ENCODE data around the gene DHX16. TPM values are rescaled to one million over a fixed set of nuclear protein-coding genes. Genes with fewer than 3 reads are reported as not detected.
A peak's percentile ranks its signal among the peaks of the same experiment; 100 is the strongest.

The DHX16 gene
- total RNA-seq, 1 experiment from 2014 or later: 32.2 TPM

DNA sequence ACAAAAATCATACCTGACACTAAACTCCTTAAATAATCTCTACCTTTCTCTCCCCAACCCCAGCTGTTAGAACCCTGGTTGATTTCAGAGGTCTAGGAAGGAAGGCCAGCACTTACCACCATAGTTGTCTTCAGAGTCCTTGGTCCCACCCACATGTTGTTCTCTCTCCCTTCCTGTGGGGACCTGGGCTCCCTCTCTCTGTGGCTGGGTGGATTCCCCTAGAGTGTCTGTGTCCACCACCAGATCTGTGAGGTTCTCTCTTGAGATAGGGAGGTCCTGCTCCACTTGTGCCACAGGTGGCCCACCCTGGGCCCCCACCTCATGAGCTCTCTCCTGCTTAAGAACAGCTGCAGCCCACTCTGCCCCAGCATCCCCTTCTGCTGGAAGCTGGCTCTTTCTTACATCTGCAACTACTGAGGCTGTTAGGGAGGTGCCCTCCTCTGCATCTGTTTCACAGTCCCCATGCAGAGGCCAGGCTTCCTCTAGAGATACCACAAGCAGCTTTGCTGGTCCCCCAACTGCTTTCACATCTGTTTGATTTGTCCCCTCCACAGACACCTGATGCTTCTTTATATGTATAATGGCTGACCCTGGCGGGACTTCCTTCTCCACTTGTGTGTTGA lies 39.1 kb upstream of the DHX16 start:
- no peak overlapping the region for H3K27ac Mint-ChIP-seq
- peaks cover 22% of the 10 kb centered on the region for H3K4me1 Mint-ChIP-seq
- H3K27me3 Mint-ChIP-seq (ENCODE audit: low read depth): no peaks in the 10 kb centered on the region
- ChIA-PET CTCF (no interaction called here), POLR2A (interaction anchor here (1.2 to 1.3 kb wide), 2 partner anchors 8 to 24 kb away, joined by 3 to 4 read pairs; no protein-coding TSS in a partner anchor)
- no peaks in the 10 kb centered on the region for H3K9me3 Mint-ChIP-seq
- TF ChIP-seq, protein P1, sequence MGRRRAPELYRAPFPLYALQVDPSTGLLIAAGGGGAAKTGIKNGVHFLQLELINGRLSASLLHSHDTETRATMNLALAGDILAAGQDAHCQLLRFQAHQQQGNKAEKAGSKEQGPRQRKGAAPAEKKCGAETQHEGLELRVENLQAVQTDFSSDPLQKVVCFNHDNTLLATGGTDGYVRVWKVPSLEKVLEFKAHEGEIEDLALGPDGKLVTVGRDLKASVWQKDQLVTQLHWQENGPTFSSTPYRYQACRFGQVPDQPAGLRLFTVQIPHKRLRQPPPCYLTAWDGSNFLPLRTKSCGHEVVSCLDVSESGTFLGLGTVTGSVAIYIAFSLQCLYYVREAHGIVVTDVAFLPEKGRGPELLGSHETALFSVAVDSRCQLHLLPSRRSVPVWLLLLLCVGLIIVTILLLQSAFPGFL (CRISPR knock-in tag; IDR thresholded peaks at IDR 0.05; ENCODE audit: borderline replicate concordance): no peak
- no peak for TF ChIP-seq ZNF423 (CRISPR knock-in tag; IDR thresholded peaks at IDR 0.05)
- TF ChIP-seq SMAD3 (CRISPR knock-in tag; IDR thresholded peaks at IDR 0.05; ENCODE audit: borderline replicate concordance): no peak
- TF ChIP-seq, protein P2, sequence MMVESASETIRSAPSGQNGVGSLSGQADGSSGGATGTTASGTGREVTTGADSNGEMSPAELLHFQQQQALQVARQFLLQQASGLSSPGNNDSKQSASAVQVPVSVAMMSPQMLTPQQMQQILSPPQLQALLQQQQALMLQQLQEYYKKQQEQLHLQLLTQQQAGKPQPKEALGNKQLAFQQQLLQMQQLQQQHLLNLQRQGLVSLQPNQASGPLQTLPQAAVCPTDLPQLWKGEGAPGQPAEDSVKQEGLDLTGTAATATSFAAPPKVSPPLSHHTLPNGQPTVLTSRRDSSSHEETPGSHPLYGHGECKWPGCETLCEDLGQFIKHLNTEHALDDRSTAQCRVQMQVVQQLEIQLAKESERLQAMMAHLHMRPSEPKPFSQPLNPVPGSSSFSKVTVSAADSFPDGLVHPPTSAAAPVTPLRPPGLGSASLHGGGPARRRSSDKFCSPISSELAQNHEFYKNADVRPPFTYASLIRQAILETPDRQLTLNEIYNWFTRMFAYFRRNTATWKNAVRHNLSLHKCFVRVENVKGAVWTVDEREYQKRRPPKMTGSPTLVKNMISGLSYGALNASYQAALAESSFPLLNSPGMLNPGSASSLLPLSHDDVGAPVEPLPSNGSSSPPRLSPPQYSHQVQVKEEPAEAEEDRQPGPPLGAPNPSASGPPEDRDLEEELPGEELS (CRISPR knock-in tag; IDR thresholded peaks at IDR 0.05): no peak
- TF ChIP-seq NFE2L1 (CRISPR knock-in tag; IDR thresholded peaks at IDR 0.05): no peak
- H3K36me3 Mint-ChIP-seq: peaks cover 74% of the 10 kb centered on the region
- ATAC-seq (no peak), DNase-seq (ENCODE audit: low spot score) (no peak)
- H3K4me3 Mint-ChIP-seq: no peak overlapping the region

DNA sequence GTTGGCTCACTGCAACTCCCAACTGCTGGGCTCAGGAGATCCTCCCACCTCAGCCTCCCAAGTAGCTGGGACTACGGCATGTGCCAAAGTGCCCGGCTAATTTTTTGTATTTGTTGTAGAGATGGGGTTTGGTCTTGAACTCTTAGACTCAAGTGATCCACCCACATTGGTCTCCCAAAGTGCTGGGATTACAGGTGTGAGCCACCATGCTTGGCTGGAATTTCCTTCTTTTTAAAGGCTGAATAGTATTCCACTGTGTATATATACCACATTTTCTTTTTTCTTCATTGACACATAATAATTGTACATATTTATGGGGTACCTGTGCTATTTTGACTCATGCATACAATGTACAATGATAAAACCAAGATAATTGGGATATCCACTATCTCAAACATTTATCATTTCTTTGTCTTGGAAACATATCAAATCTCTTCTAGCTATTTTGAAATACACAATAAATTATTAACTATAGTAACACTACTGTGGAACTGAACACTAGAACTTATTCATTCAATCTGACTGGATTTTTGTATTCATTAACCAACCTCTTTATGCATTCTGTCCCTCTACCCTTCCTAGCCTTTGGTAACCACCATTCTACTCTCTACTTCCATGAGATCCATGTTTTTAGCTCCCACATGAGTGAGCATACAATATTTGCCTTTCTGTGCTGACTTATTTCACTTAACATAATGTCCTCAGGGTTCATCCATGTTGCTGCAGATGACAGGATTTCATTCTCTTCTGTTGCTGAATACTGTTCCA lies 36.5 kb upstream of the DHX16 start:
- no peaks in the 10 kb centered on the region for H3K9me3 Mint-ChIP-seq
- H3K27me3 Mint-ChIP-seq (ENCODE audit: low read depth): no peaks in the 10 kb centered on the region
- CTCF ChIA-PET: interaction anchor here (1.4 to 1.7 kb wide), 2 partner anchors 21 to 30 kb away, joined by 4 to 5 read pairs; no protein-coding TSS in a partner anchor
- H3K36me3 Mint-ChIP-seq: peaks cover 82% of the 10 kb centered on the region
- TF ChIP-seq OVOL2 (CRISPR knock-in tag; IDR thresholded peaks at IDR 0.05; ENCODE audit: borderline replicate concordance) (no peak), ZNF317 (CRISPR knock-in tag; IDR thresholded peaks at IDR 0.05; ENCODE audit: borderline replicate concordance, low read depth) (no peak), MYBL2 (CRISPR knock-in tag; IDR thresholded peaks at IDR 0.05) (no peak), SMAD3 (CRISPR knock-in tag; IDR thresholded peaks at IDR 0.05; ENCODE audit: borderline replicate concordance) (no peak), CBFB (CRISPR knock-in tag; IDR thresholded peaks at IDR 0.05; ENCODE audit: low read depth) (no peak)
- TF ChIP-seq, protein P1 (CRISPR knock-in tag; IDR thresholded peaks at IDR 0.05; ENCODE audit: borderline replicate concordance): no peak
- TF ChIP-seq, protein P3, sequence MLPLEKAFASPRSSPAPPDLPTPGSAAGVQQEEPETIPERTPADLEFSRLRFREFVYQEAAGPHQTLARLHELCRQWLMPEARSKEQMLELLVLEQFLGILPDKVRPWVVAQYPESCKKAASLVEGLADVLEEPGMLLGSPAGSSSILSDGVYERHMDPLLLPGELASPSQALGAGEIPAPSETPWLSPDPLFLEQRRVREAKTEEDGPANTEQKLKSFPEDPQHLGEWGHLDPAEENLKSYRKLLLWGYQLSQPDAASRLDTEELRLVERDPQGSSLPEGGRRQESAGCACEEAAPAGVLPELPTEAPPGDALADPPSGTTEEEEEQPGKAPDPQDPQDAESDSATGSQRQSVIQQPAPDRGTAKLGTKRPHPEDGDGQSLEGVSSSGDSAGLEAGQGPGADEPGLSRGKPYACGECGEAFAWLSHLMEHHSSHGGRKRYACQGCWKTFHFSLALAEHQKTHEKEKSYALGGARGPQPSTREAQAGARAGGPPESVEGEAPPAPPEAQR (CRISPR knock-in tag; IDR thresholded peaks at IDR 0.05): no peak
- H3K4me3 Mint-ChIP-seq: no peak overlapping the region
- H3K4me1 Mint-ChIP-seq: peaks cover 14% of the 10 kb centered on the region
- no peak overlapping the region for H3K27ac Mint-ChIP-seq
- ATAC-seq: no peak
- POLR2A ChIA-PET: no interaction called here
- DNase-seq (ENCODE audit: low spot score): no peak

DNA sequence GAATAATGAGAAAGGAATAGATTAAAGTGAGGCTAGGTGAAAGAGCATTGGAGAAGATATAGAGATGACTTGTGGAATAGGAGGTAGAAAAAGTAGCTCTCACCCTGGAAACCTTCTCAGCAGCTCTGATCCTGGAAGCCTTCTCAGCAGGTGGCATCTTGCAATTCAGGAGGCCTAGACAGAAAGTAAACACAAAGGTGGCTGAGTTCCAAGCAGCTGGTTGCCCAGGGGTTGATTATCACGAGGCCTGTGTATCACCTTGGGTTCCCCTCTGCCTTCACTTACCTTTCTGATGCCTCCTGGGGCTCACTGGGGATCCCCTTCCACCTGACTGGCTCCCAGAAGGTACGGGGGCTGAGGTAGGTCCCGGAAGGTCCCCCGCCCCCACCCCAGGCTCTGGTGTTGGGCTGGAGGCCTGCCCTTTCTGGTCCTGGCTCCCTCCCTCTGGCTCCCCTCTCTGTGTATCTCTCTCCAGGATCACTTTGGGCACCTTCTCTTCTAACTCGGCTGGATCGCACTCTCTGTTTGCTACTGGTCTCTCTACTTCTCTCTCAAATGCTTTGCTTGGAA lies 34.6 kb upstream of the DHX16 start:
- Mint-ChIP-seq H3K4me3 (no peak overlapping the region), H3K27ac (peak overlapping the region; percentile 47), H3K27me3 (ENCODE audit: low read depth) (no peaks in the 10 kb centered on the region; the same call in 1 of the 2 replicates), H3K36me3 (peaks cover 80% of the 10 kb centered on the region), H3K9me3 (no peaks in the 10 kb centered on the region), H3K4me1 (peaks cover 14% of the 10 kb centered on the region)
- ChIA-PET POLR2A (interaction anchor here (1.1 kb wide), 1 partner anchor 10 kb away, joined by 4 read pairs; the partner anchor contains the start of gene MDC1), CTCF (interaction anchor here (1.5 to 3.0 kb wide), 2 partner anchors 23 to 28 kb away, joined by 6 to 16 read pairs; no protein-coding TSS in a partner anchor)
- ATAC-seq: peak; percentile 51
- DNase-seq (ENCODE audit: low spot score): no peak
- no peak for TF ChIP-seq SMAD4 (CRISPR knock-in tag; IDR thresholded peaks at IDR 0.05)
- TF ChIP-seq, protein P4, sequence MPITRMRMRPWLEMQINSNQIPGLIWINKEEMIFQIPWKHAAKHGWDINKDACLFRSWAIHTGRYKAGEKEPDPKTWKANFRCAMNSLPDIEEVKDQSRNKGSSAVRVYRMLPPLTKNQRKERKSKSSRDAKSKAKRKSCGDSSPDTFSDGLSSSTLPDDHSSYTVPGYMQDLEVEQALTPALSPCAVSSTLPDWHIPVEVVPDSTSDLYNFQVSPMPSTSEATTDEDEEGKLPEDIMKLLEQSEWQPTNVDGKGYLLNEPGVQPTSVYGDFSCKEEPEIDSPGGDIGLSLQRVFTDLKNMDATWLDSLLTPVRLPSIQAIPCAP (CRISPR knock-in tag; IDR thresholded peaks at IDR 0.05): no peak
- TF ChIP-seq TEAD4 (CRISPR knock-in tag; IDR thresholded peaks at IDR 0.05): no peak
- TF ChIP-seq FOXJ3 (CRISPR knock-in tag; IDR thresholded peaks at IDR 0.05; ENCODE audit: borderline replicate concordance): no peak
- TF ChIP-seq, protein P5, sequence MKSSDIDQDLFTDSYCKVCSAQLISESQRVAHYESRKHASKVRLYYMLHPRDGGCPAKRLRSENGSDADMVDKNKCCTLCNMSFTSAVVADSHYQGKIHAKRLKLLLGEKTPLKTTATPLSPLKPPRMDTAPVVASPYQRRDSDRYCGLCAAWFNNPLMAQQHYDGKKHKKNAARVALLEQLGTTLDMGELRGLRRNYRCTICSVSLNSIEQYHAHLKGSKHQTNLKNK (CRISPR knock-in tag; IDR thresholded peaks at IDR 0.05): no peak
